Stomach (tissue), 4 donors: ENCODE measurements around the gene EIF3K.

Source experiments
- CTCF ChIP-seq, 7 experiments: fragments of 450-650 bp in 4 of 7; fragments of 200-600 bp in 3 of 7; sonication (generic) in 3 of 7; IDR thresholded peaks; one replicate each; pipeline ENCODE4 v1.5.1; 2016 to 2019; ENCODE audit warnings: antibody characterized with exemption in 7 of 7, control low read depth in 2 of 7, mild to moderate bottlenecking in 1 of 7
- EP300 ChIP-seq: sonication (generic); formaldehyde crosslinking; IDR thresholded peaks from one replicate; pipeline ENCODE4 v1.6.1; 2017; ENCODE audit warnings: antibody characterized with exemption
- POLR2A ChIP-seq, 4 donors: fragments of 450-650 bp; IDR thresholded peaks; one replicate each; pipeline ENCODE4 v1.6.1; 2016; ENCODE audit warnings: antibody characterized with exemption in 4 of 4, control low read depth in 2 of 4, mild to moderate bottlenecking in 1 of 4, moderate library complexity in 1 of 4

DNA sequence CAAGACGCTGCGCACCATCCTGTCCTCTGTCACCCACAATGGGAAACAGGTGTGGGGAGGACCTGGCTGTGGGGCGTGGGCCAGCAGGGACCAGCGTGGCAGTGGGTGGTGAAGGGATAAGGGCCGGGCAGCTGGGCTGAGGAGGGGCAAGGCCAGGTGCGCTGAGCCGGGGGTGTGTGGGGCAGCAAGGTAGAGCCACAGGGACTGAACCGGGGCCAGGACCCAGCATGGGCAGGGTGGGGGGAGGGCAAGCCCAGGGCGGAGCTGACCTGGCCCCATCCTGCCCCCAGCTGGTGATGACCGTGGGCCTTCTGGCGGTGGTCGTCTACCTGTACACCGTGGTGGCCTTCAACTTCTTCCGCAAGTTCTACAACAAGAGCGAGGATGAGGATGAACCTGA, 38.9 kb upstream of the EIF3K start:
- TF ChIP-seq CTCF (IDR thresholded peaks at IDR 0.05), result no peak
- TF ChIP-seq EP300, result no peak
- TF ChIP-seq POLR2A (IDR thresholded peaks at IDR 0.05), result no peak
